GM21515 (cell line): ENCODE data around the gene CPSF7.
"Not testable (repeated sequence)": the region's sequence is repeated elsewhere in the genome, so short reads cannot be mapped to it uniquely, and the experiment has no call there.

ENCODE experiments used
- ATAC-seq: cut with Tn5 transposase; IDR thresholded peaks from one replicate; pipeline ENCODE4 v1.9.1; 2021; ENCODE audit not compliant: unreplicated experiment

CPSF7 gene

GRCh38 chr11:61442616-61443015, 12.8 kb upstream of the CPSF7 start:
- ATAC-seq, result no peak

GRCh38 chr11:61439615-61440014, 9.8 kb upstream of the CPSF7 start:
- ATAC-seq, result no peak

- ATAC-seq, result no peak
Observed at GRCh38 chr11:61437496-61437895, 7.7 kb upstream of the CPSF7 start.

- not testable (repeated sequence) for ATAC-seq
Observed at GRCh38 chr11:61430839-61431238, 1.1 kb upstream of the CPSF7 start.

GRCh38 chr11:61429346-61429690, 457 bp downstream of the CPSF7 start:
- peak; percentile 64 for ATAC-seq

GRCh38 chr11:61425367-61426131, 4.2 kb downstream of the CPSF7 start:
- no peak for ATAC-seq

GRCh38 chr11:61422226-61422625, 7.5 kb downstream of the CPSF7 start:
- no peak for ATAC-seq

GRCh38 chr11:61418136-61418535, 11.6 kb downstream of the CPSF7 start:
- no peak for ATAC-seq

- ATAC-seq, result no peak
Observed at GRCh38 chr11:61417670-61418069, 12.1 kb downstream of the CPSF7 start.

- no peak for ATAC-seq
Observed at GRCh38 chr11:61416941-61417340, 12.8 kb downstream of the CPSF7 start.

- ATAC-seq, result no peak
Observed at GRCh38 chr11:61415381-61415780, 14.4 kb downstream of the CPSF7 start.

- ATAC-seq, result no peak
Observed at GRCh38 chr11:61414547-61414946, 15.2 kb downstream of the CPSF7 start.

GRCh38 chr11:61413496-61413895, 16.3 kb downstream of the CPSF7 start:
- no peak for ATAC-seq

GRCh38 chr11:61411589-61411988, 18.2 kb downstream of the CPSF7 start:
- no peak for ATAC-seq

- ATAC-seq, result no peak
Observed at GRCh38 chr11:61406991-61407728, 22.6 kb downstream of the CPSF7 start.

- no peak for ATAC-seq
Observed at GRCh38 chr11:61406067-61406466, 23.7 kb downstream of the CPSF7 start.

- no peak for ATAC-seq
Observed at GRCh38 chr11:61404641-61405040, 25.1 kb downstream of the CPSF7 start.

GRCh38 chr11:61404103-61404502, 25.7 kb downstream of the CPSF7 start:
- ATAC-seq, result no peak

- ATAC-seq, result no peak
Observed at GRCh38 chr11:61403658-61404057, 26.1 kb downstream of the CPSF7 start.

- ATAC-seq, result no peak
Observed at GRCh38 chr11:61401573-61401972, 28.2 kb downstream of the CPSF7 start.

GRCh38 chr11:61401173-61401572, 28.6 kb downstream of the CPSF7 start:
- no peak for ATAC-seq

GRCh38 chr11:61392981-61393595, 36.7 kb downstream of the CPSF7 start:
- ATAC-seq, result no peak
